Activated CD4-positive, alpha-beta T cell treated with anti-CD3 and anti-CD28 coated beads for 48 hours (primary cell): ENCODE data around the gene TNPO2.
A peak's percentile ranks its signal among the peaks of the same experiment; 100 is the strongest.

Experiments used
- DNase-seq: peaks from one replicate; pipeline ENCODE4 v3.0.0-alpha.2; 2020

TNPO2 gene

DNA sequence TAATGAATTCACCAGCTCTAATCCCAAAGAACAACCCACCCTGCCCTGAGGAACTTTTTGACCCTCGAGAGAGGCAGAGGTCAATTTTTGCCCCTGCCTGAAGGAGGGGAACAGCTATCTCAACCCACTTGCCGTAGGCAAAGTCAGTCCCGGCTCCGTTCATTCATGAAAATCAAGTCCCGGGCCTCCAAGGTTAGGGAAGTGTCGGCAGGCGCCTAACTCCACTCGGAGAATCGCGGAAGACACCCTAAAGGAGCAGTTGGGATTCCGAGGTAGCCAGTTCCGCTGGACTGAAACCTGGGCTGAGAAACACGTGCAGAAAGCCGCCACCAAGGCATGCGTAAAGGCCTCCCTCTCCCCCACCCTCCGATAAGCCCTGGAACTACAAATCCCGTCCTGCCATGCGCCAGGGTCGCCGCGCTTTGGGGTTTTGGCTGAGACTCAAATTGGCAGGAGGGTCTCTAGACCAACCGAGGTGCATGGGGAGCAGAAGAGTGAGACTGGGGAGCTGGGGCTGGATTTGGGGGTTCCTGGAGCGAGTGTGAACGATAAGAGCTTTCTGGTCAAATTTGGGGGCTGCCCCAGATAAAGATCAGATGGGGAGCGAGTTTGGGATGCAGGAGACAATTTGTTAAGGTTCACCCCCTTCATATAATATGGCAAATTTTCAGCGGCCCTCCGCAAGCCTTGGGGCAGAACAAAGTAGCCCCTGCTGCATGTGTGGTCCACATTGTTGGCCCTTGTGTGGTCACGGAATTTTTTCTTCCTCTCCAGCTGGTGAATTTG, at the start of gene TNPO2:
Gene TNPO2 (minus strand): TSS at position 292 of the 786 bp plus-strand sequence. CDS start 2,955 bp downstream, outside the sequence.
- DNase-seq = peak; percentile 86

DNA sequence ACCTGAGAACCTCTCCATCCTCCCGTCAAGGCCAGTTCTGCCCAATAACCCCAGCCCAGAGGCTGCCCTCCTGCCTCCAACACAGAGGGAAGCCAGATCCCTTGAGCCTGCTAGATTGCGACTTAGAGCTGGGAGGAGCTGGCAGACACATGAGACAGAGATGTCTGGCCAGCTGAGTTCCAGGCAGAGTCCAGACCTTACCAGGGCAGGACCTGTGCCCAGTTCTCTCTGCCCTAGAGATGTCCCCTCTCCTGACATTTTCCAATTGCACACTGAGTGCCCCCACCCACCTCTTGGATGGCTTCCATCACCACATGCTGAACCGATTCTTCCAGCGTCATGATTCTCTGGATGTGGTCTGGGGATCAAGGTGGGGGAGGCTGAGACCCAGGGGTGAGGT, 48.6 kb upstream of the TNPO2 start:
- DNase-seq = no peak

DNA sequence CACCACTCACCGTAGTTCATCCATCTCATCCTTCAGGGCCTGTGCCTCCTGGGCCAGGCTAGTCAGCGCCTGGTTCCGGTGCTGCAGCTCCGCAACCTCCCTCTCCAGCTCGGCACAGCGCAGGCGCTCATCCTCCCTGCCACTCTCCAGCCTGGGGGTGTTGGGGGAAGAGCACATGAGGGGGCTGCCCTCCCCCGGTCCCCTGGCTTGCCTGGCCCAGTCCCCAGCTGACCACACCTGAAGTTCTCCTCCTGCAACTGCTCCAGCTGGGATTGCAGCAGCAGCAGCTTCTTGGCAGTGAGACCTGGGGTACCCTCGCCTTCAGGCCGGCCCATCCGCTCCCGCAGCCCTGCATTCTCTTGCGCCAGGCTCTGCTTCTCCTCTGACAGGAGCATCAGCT, 47.2 kb upstream of the TNPO2 start:
- DNase-seq = no peak

DNA sequence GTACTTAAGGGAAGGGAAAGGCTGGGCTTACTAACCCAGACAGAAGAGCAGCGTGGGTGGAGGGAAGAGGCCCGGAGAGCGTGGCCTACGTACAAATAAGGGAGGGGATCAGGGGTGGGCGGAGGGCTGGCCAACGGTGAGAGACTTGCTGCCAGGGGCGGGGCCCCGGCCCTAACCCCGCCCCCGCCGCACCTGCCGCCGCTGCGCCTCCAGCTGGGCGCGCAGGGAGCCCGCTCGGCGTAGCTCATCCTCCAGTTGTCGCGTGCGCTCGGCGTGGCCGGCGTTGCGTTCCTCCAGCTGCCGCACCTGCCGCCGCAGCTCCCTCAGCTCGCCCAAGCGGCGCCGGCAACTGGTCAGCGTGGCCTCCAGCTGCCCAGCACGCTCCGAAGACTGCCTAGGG, 46.0 kb upstream of the TNPO2 start:
- DNase-seq = peak; percentile 70

DNA sequence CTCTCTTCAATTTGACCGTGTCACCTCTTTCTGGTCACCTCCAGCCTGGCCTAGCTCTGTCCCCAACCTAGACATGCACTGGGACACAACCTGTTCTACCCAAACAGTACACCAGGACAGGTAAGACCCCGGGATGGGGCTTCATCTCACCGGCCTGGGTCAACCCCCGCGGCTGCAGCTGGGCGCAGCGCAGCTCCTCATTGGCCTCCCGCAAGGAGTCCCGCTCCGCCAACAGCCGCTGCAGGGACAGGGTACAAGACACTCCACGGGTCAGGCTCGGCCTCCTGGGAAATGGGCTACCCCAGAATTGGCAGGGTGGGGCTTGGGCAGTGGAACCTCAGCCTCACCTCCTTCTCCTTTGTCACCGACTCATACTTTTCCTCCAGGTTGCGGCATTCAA, 43.9 kb upstream of the TNPO2 start:
- no peak for DNase-seq

DNA sequence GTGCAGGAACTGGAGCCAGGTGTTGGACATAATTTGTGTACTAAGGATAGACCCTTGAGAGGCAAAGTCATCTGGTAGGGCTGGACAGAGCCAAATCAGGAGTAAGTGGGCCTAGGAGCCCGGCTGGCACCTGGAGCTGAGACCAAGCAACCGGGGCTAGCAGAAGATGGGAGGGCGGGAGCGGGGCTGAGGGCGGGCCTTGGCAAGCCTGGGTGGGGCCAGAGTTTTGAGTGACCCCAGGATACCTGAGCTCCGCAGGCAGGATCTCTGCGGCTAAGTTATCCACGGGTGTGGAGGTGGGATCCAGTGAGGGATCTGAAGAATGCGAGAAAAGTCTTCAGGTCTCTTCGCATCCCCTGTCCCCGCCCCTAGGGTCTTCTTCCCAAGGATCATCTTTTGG, 43.4 kb upstream of the TNPO2 start:
- DNase-seq = no peak

DNA sequence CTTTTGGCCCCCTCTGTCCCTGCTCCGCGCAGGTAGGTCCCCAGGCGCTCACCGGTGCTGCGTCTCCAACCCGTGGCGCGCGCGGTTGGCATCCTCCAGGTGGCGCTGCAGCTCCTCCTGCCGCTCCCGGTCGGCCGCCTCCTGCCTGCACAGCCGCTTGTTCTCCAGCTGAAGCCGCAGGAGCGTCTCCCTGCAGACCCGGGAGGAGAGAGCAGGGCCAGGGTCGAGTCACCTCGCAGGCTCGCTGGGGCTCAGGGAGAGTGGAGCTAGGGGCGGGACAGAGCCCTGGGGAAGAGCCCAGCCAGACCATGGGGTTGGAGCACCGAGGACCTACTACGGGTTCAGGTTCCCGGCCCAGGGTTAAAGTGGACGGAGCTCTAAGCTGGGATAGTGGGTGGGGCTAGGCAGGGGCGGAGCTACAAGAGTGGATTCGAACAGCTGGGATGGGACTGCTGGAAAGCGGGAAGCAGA, 42.4 kb upstream of the TNPO2 start:
- peak; percentile 84 for DNase-seq

DNA sequence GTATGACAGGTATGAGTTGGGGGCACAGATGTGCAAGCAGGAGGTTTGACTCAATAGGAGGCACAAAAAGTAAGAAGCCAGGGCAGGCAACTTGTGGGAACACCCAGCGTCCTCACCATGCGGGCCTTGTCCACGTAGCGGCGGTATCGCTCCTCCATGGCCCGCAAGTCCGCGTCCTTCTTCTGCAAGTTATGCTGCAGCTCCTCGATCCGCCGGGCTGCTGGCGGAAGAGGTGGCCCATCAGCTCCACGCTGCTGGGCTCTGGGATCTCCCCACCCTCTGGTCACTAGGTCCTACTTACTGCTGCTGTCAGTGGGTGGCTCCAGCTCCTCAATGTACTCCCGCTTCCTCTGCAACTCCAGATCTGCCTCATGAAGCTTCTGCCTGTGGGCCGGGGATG, 41.0 kb upstream of the TNPO2 start:
- no peak for DNase-seq

DNA sequence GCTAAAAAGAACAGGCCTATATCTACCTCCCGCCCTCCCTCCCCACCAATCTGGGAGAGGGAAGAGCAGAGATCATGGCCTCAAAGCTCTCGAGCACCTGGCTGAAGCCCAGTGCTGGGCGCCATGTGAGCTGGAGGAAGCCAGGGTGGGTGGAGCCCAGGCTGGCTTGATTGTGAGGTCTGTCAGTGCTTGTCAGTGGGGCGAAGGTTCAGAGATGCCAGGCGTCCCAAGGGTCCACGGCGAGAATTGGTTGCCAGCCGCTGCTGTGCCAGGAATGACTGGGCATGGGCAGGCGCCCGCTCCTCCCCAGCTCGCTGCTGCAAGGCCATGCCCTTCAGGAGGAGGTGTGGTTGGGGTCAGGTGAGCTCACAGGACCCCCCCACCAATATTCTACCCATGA, 39.4 kb upstream of the TNPO2 start:
- DNase-seq = no peak

DNA sequence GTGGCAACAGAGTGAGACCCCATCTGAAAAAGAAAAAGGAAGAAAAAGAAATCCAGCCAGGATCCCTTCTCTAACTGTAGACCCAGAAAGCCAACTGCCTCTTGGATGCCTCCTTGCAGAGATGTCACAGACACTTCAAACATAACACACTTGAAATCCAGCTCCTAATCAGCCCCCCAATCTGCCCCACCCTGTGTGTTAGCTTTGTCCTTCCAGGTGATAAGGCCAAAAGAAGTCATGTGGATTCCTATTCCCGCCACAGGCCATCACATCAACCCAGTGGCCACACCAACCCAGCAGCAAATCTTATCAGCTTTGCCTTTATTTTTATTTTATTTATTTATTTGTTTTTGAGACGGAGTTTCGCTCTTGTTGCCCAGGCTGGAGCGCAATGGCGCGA, 36.0 kb upstream of the TNPO2 start:
- DNase-seq = no peak

DNA sequence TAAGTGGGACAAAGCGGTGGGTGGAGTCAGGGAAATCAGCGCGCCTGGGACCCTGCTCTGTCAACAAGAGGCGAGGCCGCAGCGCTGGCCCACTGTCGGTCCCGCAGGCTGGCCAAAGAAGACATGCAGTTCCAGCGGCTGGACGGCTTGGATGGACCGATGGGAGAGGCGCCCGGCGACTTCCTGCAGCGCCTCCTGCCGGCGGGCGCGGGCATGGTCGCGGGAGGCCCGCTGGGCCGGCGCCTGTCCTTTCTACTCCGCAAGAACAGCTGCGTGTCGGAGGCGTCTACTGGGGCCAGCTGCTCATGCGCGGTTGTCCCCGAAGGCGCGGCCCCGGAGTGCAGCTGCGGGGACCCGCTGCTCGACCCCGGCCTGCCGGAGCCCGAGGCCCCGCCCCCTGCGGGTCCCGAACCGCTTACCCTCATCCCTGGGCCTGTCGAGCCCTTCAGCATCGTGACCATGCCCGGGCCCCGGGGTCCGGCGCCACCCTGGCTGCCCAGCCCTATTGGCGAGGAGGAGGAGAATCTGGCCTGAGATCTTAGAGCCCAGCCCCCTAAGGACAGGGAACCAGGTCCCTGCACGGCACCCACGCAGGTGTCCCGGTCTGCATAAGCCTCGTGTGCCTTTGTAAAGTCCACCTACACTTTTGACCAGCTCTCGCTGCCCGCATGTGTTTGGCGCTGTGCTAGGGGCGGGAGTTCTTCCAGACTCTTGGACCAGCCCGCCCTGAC, 34.0 kb upstream of the TNPO2 start:
- peak; percentile 80 for DNase-seq

DNA sequence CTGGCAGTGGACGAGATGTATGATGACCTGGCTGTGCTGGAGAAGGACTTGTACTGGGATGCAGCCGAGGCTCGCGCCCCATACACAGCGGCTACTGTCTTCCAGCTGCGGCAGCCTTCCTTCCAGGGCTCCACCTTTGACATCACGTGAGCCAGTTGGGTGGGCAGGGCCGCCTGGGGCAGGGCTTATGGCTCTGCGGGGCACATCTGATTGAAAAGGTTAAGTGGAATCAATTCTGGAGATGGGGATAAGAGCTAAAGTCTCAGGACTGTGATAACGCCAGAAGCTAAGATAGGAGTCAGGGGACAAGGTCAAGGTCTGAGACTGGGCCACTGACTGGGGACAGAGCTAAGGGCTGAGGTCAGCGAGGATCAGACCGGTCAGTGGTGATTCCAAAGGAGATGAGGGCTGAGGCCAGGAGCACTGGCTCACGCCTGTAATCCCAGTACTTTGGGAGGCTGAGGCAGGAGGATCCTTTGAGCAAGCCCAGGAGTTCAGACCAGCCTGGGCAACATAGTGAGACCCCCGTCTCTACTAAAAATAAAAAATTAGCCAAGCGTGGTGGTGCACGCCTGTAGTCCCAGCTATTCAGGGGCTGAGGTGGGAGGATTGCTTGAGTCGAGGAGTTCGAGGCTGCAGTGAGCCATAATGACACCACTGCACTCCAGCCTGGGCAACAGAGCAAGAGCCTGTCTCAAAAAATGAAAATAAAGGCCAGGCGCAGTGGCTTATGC, 32.6 kb upstream of the TNPO2 start:
- DNase-seq = no peak

DNA sequence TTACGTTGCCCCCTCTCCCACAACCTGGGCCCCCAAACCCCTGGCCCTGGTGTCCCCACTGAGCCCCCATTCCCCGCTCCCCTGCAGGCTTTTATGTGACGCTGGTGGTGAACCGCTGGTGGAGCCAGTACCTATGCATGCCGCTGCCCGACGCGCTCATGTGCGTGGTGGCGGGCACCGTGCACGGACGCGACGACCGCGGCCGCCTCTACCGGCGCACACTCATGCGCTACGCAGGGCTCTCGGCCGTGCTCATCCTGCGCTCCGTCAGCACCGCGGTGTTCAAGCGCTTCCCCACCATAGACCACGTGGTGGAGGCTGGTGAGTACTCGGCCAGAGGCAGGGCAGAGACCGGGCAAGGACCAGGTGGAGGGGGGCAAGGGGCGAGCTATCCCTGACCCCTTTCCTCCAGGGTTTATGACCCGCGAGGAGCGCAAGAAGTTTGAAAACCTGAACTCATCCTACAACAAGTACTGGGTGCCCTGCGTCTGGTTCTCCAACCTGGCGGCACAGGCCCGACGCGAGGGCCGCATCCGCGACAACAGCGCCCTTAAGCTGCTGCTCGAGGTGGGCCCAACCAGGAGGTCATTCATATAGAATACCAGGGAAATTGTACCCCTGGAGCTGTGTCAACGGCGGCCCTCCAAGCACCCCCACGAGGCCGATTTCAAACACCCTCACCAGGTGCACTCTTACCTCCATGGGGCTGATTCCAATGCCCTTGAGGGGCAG, 30.9 kb upstream of the TNPO2 start:
- no peak for DNase-seq

DNA sequence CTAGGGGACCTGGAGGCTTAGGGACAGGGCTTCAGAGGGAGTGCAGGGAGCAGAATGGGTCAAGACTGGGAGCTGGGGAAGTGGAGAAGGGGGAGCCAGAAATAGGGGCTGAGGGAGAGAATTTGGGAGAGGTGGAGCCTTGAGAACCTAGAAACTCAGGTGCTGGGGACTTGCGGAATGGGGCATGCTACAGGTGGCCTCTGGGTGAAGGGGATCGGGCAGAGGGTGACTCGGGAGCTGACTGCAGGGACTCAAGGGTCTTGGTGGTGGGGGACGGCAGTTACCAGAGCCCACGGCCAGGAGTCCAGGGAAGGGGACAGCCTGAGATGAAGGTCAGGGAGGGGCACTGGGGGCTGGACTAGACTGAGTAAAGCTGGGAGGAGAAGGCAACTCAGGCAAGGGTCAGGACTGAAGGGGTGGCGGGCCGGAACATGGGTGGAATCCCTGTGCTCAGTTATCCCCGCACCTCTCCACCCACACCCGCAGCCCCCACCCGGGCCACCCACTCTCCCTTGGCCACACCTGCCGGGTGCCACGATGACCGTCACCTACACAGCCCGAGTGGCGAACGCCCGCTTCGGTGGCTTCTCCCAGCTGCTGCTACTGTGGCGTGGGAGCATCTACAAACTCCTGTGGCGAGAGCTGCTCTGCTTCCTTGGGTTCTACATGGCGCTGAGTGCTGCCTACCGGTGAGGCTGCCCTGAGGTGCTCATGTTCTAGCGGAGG, 28.5 kb upstream of the TNPO2 start:
- no peak for DNase-seq

DNA sequence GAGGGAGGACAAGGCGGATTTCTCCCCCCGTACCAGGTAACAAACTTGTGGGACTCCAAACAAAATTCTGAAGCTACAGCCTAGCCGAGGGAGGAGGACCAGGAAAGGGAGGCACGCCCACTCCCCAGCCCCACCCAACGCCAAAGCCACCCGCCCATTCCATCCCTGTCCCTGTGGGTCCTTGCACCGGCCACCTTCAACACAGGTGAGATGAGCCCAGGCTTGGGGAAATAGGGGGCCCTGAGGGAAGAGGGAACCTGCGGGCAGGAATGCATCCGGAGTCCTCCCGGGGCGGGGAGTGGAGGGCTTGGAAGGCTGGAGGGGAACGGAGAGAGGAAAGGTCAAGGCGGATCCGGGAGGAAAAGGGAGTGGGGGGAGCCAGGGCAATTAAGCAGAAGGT, 27.9 kb upstream of the TNPO2 start, which contains the start of gene BEST2:
Gene BEST2 (plus strand): TSS at position 157 of the 400 bp plus-strand sequence. CDS start 802 bp downstream, outside the sequence.
- no peak for DNase-seq

DNA sequence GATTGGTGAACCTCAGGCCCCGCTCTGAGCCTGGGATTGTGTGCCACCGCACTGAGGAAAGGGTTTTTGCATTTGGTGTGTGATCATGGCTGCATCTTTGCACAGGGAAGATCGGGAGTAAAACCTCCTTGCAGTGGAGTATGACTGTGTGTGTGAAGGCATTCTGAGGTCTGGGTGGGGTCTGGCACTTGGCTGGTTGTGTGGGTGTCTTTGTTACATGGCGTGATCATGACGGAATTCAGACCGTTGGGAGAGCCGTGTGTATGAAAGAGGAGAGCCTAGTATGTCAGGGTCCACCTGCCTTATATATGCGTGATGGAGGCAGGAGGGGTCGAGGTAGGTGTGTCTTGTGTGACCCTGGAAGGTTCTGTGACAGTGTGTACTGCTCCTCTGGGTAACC, 27.1 kb upstream of the TNPO2 start:
- no peak for DNase-seq

DNA sequence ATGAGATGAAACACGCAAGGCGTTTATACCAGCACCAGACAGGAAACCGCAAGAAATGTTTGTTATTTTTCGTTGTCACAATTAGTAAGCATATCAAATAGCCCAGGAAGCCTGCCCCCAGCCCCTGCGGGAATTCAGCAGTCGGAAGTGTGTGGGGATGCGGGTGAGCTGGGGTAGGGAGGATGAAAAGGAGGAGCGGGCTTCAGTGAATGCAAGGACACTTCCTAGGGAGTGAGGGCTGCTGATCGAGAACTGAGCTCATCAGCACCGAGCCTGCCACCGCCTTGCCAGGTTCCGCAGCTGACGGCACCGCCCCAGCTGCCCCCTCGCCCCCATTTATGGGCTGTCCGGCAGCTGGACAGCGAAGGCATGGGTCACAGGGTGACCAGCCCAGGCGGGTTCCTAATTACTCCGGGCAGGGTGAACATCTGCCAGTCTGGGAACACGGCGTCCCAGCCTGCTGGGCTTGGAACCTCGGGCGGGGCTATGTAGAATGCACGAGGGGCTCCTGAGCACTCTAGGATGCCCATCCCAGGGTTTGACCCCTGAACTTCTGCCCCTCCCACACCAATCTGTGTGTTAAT, 26.3 kb upstream of the TNPO2 start:
- DNase-seq = no peak

DNA sequence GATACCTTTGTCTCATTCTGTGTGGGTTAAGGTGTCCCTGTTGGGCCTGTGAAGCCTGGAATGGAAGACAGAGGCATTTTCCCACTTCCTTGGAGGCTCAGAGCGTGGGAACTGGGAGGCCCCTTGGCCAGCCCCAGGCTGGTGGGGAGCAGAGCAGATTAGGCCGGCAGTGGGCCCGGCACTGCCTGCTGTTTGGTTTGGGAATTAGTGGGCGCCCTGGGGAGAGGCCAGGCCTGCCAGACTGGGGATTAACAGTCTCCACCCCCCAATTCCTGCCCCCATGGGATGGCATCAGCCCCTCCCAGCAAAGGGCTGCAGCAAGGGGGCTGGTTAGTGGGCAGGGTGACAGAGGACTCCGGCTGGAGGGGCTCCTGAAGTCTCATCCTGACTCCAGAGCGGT, 24.8 kb upstream of the TNPO2 start:
- no peak for DNase-seq

DNA sequence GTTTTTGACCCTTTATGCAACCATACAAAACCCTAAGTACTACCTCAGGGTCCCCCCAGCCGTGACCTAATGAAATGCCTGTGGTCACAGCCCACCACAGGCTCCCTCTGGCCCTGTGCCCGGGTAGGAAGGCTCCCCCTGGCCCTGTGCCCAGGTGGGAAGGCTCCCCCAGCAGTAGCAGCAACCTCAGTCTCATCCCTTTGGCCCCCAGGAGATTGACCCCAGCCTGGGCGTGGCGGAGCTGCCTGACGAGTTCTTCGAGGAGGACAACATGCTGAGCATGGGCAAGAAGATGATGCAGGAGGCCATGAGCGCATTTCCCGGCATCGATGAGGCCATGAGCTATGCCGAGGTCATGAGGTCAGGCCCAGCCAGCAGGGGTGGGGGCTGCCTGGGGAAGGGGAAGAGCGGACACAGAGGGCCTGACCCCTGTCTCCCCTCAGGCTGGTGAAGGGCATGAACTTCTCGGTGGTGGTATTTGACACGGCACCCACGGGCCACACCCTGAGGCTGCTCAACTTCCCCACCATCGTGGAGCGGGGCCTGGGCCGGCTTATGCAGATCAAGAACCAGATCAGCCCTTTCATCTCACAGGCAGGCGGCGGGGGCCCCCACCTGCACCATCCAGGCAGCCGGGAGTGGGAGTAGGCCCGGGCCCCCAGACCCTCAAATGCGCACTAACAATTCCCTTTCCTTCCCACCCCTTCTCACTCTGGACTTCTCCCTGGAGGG, 21.6 kb upstream of the TNPO2 start:
- DNase-seq = no peak

DNA sequence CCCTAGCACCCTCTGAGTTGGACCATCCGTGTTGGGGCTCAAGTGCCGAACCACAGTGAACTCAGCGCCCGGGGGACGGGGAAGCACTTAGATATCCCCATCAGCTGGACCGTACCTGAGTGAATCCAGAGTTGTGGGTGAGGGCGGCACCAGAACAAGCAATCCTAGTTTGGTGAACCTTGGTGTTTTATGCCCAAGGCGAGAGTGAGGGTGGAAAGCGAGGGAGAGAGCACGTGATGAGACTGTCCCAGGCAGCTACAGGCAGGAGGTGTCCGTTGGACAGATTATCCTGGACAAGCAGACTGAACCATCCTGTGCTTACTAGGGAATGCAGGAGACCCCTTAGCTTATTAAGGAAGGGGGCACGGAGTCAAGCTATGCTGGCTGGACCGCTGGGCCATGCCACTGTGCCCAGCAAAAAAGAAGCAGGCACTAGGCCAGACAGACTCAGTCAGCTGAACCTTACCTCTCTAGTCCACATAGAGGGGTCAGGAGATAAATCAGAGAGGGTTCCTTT, 14.2 kb upstream of the TNPO2 start:
- no peak for DNase-seq
